Thymus (tissue), 11 donors: ENCODE measurements around the gene UBTD2. TPM values are rescaled to one million over a fixed set of nuclear protein-coding genes. Genes with fewer than 3 reads are reported as not detected.

Source experiments
- DNase-seq, 9 donors: peaks; one replicate each; pipeline ENCODE4 v3.0.0-alpha.2; 2013; ENCODE audit warnings: low spot score in 9 of 9, low read depth in 6 of 9, missing footprints in 1 of 9
- H3K27ac ChIP-seq, 2 donors: one replicate each; pipeline ENCODE4 v1.5.1; 2013; ENCODE audit warnings: control low read depth in 1 of 2, low read depth in 1 of 2, low read length in 1 of 2, mild to moderate bottlenecking in 1 of 2, moderate library complexity in 1 of 2
- H3K27me3 ChIP-seq, 2 donors: one replicate each; pipeline ENCODE4 v1.5.1; 2013; ENCODE audit warnings: low read length in 1 of 2; ENCODE audit not compliant: control insufficient read depth in 2 of 2, insufficient read depth in 1 of 2
- H3K36me3 ChIP-seq, 2 donors: one replicate each; pipeline ENCODE4 v1.5.1; 2013; ENCODE audit warnings: low read length in 1 of 2, mild to moderate bottlenecking in 1 of 2, moderate library complexity in 1 of 2; ENCODE audit not compliant: control insufficient read depth in 2 of 2, insufficient read depth in 2 of 2
- H3K4me1 ChIP-seq, 2 donors: one replicate each; pipeline ENCODE4 v1.5.1; 2013; ENCODE audit warnings: low read length in 2 of 2; ENCODE audit not compliant: control insufficient read depth in 2 of 2, insufficient read depth in 2 of 2
- H3K4me3 ChIP-seq, 2 donors: one replicate each; pipeline ENCODE4 v1.5.1; 2013; ENCODE audit warnings: low read length in 2 of 2, control low read depth in 1 of 2, mild to moderate bottlenecking in 1 of 2
- H3K9me3 ChIP-seq, 2 donors: one replicate each; pipeline ENCODE4 v1.5.1; 2013; ENCODE audit warnings: low read length in 1 of 2, mild to moderate bottlenecking in 1 of 2; ENCODE audit not compliant: control insufficient read depth in 2 of 2, insufficient read depth in 1 of 2
- WGBS: extraction: QIAGEN DNeasy Blood & Tissue Kit; methylation state at CpG from one replicate; pipeline ENCODE4 v1.1.7; 2013; 5-methylcytosine and 5-hydroxymethylcytosine counted together
- polyA plus RNA-seq: library from polyadenylated mRNA; stranded (reverse); fragments of 200-250 nt; gene quantifications from one replicate; pipeline ENCODE4 v1.2.3, GENCODE V29; 2013
- total RNA-seq: library from RNA; stranded (reverse); fragments of 120-200 nt; gene quantifications from one replicate; pipeline ENCODE4 v1.2.4, GENCODE V29; 2013
- donor health status: healthy.

The UBTD2 gene
- total and polyA plus RNA-seq, 2 donors: 13.2 to 17.8 TPM

- H3K27ac ChIP-seq: no peak overlapping the region
- H3K9me3 ChIP-seq: no peaks in the 10 kb centered on the region
- peaks cover 7 to 18% of the 10 kb centered on the region in 2 donors for H3K36me3 ChIP-seq
- WGBS: 90% methylated on average over 16 of the region's 16 CpGs
- H3K27me3 ChIP-seq: no peaks in the 10 kb centered on the region
- DNase-seq: no peak
- no peak overlapping the region for H3K4me3 ChIP-seq
- H3K4me1 ChIP-seq: peaks cover 9 to 30% of the 10 kb centered on the region in 2 donors
Measured at GRCh38 chr5:172166030-172166826, 117.3 kb downstream of the UBTD2 start.

GRCh38 chr5:172165465-172165864, 118.1 kb downstream of the UBTD2 start:
- WGBS: 88% methylated on average over 7 of the region's 7 CpGs
- H3K36me3 ChIP-seq: peaks cover 3 to 13% of the 10 kb centered on the region in 2 donors
- no peak overlapping the region for H3K4me3 ChIP-seq
- peak overlapping the region in 1 of 2 donors; percentile 58 for H3K27ac ChIP-seq
- H3K4me1 ChIP-seq: peaks cover 9 to 30% of the 10 kb centered on the region in 2 donors
- no peaks in the 10 kb centered on the region for H3K9me3 ChIP-seq
- no peak for DNase-seq
- no peaks in the 10 kb centered on the region for H3K27me3 ChIP-seq

- Histone ChIP-seq H3K4me3 (no peak overlapping the region), H3K27me3 (no peaks in the 10 kb centered on the region), H3K4me1 (peaks cover 9 to 30% of the 10 kb centered on the region in 2 donors), H3K36me3 (peaks cover 3 to 11% of the 10 kb centered on the region in 2 donors), H3K27ac (peak overlapping the region in 1 of 2 donors; percentile 58), H3K9me3 (no peaks in the 10 kb centered on the region)
- DNase-seq: no peak
- WGBS: 94% methylated on average over 13 of the region's 13 CpGs
Measured at GRCh38 chr5:172164769-172165212, 118.8 kb downstream of the UBTD2 start.

DNA sequence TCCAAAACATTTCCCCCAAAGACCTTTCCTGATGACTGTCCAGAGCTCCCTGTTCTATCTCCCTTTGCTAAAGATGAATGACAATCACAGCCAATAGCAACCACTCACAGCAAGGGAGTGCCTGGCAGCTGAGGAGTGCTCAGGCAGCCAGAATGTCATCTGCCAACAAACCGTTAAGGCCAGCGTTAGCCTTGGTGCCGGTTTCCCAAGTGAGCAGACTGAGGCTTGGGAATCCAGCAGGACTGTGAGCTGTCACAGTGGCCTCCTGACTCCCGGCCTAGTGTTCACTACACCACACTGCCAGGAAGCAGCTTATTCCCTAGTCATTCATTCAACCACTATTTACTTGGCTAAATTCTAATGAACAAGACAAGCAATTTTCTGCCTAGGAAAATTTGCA, 120.2 kb downstream of the UBTD2 start:
- 94% methylated on average over 4 of the region's 4 CpGs for WGBS
- H3K4me1 ChIP-seq: peaks cover 9 to 23% of the 10 kb centered on the region in 2 donors

GRCh38 chr5:172162987-172163343, 120.6 kb downstream of the UBTD2 start:
- Histone ChIP-seq H3K9me3 (no peaks in the 10 kb centered on the region), H3K4me1 (peaks cover 9 to 23% of the 10 kb centered on the region in 2 donors), H3K36me3 (peaks cover 3 to 15% of the 10 kb centered on the region in 2 donors), H3K27me3 (no peaks in the 10 kb centered on the region), H3K27ac (no peak overlapping the region), H3K4me3 (no peak overlapping the region)
- DNase-seq: no peak
- 87% methylated on average over 5 of the region's 5 CpGs for WGBS

More for the DNA sequence above, 120.2 kb downstream of the UBTD2 start:
- Histone ChIP-seq H3K4me3 (no peak overlapping the region), H3K27ac (no peak overlapping the region), H3K9me3 (no peaks in the 10 kb centered on the region), H3K27me3 (no peaks in the 10 kb centered on the region), H3K36me3 (peaks cover 3 to 14% of the 10 kb centered on the region in 2 donors)
- DNase-seq: no peak

GRCh38 chr5:172162323-172162986, 121.1 kb downstream of the UBTD2 start:
- DNase-seq: no peak
- Histone ChIP-seq H3K4me3 (no peak overlapping the region), H3K27me3 (no peaks in the 10 kb centered on the region), H3K36me3 (peaks cover 3 to 14% of the 10 kb centered on the region in 2 donors), H3K27ac (no peak overlapping the region), H3K4me1 (peaks cover 9 to 23% of the 10 kb centered on the region in 2 donors), H3K9me3 (no peaks in the 10 kb centered on the region)
- WGBS: 97% methylated on average over 5 of the region's 5 CpGs

- DNase-seq: no peak
- Histone ChIP-seq H3K4me3 (no peak overlapping the region), H3K27ac (no peak overlapping the region), H3K27me3 (no peaks in the 10 kb centered on the region), H3K36me3 (peaks cover 12 to 25% of the 10 kb centered on the region in 2 donors), H3K4me1 (peaks cover 9 to 17% of the 10 kb centered on the region in 2 donors), H3K9me3 (no peaks in the 10 kb centered on the region)
- WGBS: 97% methylated on average over 9 of the region's 9 CpGs
Measured at GRCh38 chr5:172160506-172160905, 123.1 kb downstream of the UBTD2 start.
